ENCODE results near the gene MRPS2. TPM values are rescaled to one million over a fixed set of nuclear protein-coding genes. Genes with fewer than 3 reads are reported as not detected.
A peak's percentile ranks its signal among the peaks of the same experiment; 100 is the strongest.

MRPS2 gene
- total and polyA plus RNA-seq, 10 of the 15 experiments (the other 5 are each of a cell fraction or from before 2014, with no cell fraction given), result 3.3 to 103 (median 69.5) TPM

DNA sequence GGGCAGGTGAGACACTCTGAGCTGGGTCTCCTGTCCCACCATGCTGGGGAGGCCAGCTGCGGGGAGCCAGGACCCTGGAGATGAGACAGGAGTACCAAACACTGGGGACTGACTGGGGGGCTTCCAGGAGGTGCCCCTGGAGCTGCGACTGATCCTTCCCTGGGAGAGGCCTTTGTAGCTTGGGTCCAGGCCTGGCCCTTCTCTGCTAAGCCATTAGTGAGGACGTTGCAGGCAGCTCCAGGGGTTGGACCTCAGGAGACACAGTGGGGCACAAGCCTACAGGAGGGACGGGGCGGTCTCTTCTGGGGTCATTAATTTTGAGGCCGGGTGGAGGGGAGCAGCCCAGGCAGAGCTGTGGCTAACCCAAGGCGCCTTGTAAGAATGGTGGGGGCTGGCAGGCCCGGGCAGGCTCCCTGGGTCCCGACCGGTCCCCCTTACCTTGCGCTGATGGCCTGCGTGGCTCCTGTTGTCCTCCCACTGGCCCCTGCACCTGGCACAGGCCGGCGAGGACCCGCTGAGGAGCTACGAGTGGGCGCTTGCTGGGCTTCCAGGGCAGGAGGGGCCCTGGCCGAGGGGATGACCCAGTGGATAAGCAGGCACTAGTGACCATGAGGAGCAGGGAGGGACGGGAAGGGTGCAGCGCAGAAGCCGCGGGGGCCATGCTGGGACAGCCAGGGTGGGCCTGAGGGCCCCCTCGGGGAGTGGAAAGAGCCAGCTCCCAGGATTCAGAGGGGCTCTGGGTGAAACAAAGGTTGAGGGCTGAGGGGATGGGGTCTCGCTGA is 5.1 kb downstream of the MRPS2 start:
- SMC1A ChIA-PET (ENCODE audit: uncharacterized antibody, unreplicated experiment), result no interaction called here
- CTCF ChIA-PET, result no interaction called here
- peaks cover 14% of the 10 kb centered on the region for H3K79me2 ChIP-seq (ENCODE audit: control insufficient read depth, insufficient read depth, low read length)
- TF ChIP-seq POLR2A (IDR thresholded peaks at IDR 0.05; ENCODE audit: low read depth, low read length) (peak; percentile 27; the same call in 1 of the 2 replicates), TCF7 (IDR thresholded peaks at IDR 0.05; ENCODE audit: borderline replicate concordance) (no peak), POLR2AphosphoS5 (IDR thresholded peaks at IDR 0.05; ENCODE audit: low read length) (peak; percentile 26; the same call in 1 of the 2 replicates)
- POLR2A ChIA-PET, result no interaction called here
- WGBS (ENCODE audit: insufficient coverage, insufficient replicate concordance, low lambda C conversion rate, missing lambda C conversion rate), result 82% methylated on average over 20 of the region's 24 CpGs
- no TSS peak for BruUV-seq (replicated peaks)
- in situ Hi-C loops (cut with MboI) (no loop called here), intact Hi-C loops (cut with micrococcal nuclease; ENCODE audit: unreplicated experiment) (no loop called here)
- H3K36me3 ChIP-seq (ENCODE audit: control insufficient read depth in 2 of 2, insufficient read depth in 2 of 2, low read length in 1 of 2), result peaks cover 10 to 22% of the 10 kb centered on the region in 2 experiments; a peak in 3 of 4 replicates
- DNase-seq (ENCODE audit: low read depth, low spot score) (no peak), FAIRE-seq (no peak), ATAC-seq (no peak)
- peaks cover 4% of the 10 kb centered on the region; the same call in 1 of the 2 replicates for H4K20me1 ChIP-seq (ENCODE audit: control insufficient read depth, insufficient read depth)
- no peaks in the 10 kb centered on the region for H3K27me3 ChIP-seq (replicated peaks in 1 of 2; ENCODE audit: control insufficient read depth in 2 of 2, insufficient read depth in 2 of 2, low read length in 1 of 2)
- RAD21 ChIA-PET (ENCODE audit: unreplicated experiment), result no interaction called here
- H3K4me2 ChIP-seq (ENCODE audit: control insufficient read depth, insufficient read depth), result no peak overlapping the region
- H3K9ac ChIP-seq (ENCODE audit: control insufficient read depth, insufficient read depth, low read length), result no peak overlapping the region
- no peak overlapping the region for H2AFZ ChIP-seq (ENCODE audit: control insufficient read depth, low read depth, low read length)
- H3K9me3 ChIP-seq (replicated peaks; ENCODE audit: control insufficient read depth, insufficient read depth, low read length), result no peaks in the 10 kb centered on the region; the same call in 2 of the 3 replicates
- peaks cover 6% of the 10 kb centered on the region for H3K4me1 ChIP-seq (ENCODE audit: control insufficient read depth, insufficient read depth, low read length)
- H3K27ac ChIP-seq (ENCODE audit: control insufficient read depth, insufficient read depth), result no peak overlapping the region
- H3K4me3 ChIP-seq, result no peak overlapping the region

DNA sequence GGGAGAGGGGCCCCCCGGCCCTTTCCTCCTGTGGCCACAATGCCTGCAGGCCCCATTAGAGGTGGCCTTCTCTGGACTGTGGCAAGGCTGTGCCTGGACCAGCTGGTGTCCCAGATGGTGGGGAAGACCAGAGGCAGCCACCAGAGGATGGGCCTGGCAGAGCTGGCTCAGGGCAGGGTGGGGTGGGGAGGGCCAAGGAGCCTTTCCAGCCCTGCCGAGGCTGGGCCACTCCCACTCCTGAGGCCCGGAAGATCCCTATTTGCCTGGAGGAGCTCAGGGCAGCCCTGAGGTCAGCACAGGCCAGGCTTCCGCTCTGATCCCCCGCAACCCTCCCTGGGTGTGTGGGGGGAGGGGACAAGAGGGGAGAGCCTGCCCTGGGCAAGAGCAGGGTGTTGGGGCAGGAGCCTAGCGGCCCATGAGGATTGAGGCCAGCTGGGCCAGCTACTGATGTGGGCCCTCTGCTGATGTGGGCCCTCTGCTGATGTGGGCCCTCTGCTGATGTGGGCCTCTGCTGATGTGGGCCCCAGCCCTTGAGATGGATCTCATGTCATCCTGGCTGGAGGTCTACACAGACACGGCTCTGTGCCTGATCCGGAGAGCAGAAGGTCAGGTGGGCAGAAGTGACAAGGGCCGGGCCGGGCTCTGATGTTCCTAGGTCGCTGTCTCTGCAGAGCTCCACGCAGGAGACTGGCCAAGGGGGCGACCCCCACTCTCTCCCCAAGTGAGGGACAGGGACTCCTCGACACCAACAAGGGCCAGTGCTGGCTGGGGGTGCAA is 6.0 kb downstream of the MRPS2 start:
- Histone ChIP-seq H4K20me1 (ENCODE audit: control insufficient read depth, insufficient read depth) (peaks cover 4% of the 10 kb centered on the region; the same call in 1 of the 2 replicates), H3K4me1 (ENCODE audit: control insufficient read depth, insufficient read depth, low read length) (peaks cover 5% of the 10 kb centered on the region), H2AFZ (ENCODE audit: control insufficient read depth, low read depth, low read length) (no peak overlapping the region), H3K4me3 (no peak overlapping the region), H3K27ac (ENCODE audit: control insufficient read depth, insufficient read depth) (no peak overlapping the region), H3K27me3 (replicated peaks in 1 of 2; ENCODE audit: control insufficient read depth in 2 of 2, insufficient read depth in 2 of 2, low read length in 1 of 2) (no peaks in the 10 kb centered on the region), H3K4me2 (ENCODE audit: control insufficient read depth, insufficient read depth) (no peak overlapping the region), H3K79me2 (ENCODE audit: control insufficient read depth, insufficient read depth, low read length) (peaks cover 5% of the 10 kb centered on the region), H3K36me3 (ENCODE audit: control insufficient read depth in 2 of 2, insufficient read depth in 2 of 2, low read length in 1 of 2) (peaks cover 10 to 22% of the 10 kb centered on the region in 2 experiments; a peak in 3 of 4 replicates), H3K9me3 (replicated peaks; ENCODE audit: control insufficient read depth, insufficient read depth, low read length) (no peaks in the 10 kb centered on the region; the same call in 2 of the 3 replicates), H3K9ac (ENCODE audit: control insufficient read depth, insufficient read depth, low read length) (no peak overlapping the region)
- DNase-seq (ENCODE audit: low read depth, low spot score) (no peak), ATAC-seq (no peak; the same call in 1 of the 3 replicates), FAIRE-seq (no peak)
- CTCF ChIA-PET, result no interaction called here
- no TSS peak for BruUV-seq (replicated peaks)
- RAD21 ChIA-PET (ENCODE audit: unreplicated experiment), result no interaction called here
- POLR2A ChIA-PET, result no interaction called here
- SMC1A ChIA-PET (ENCODE audit: uncharacterized antibody, unreplicated experiment), result no interaction called here
- in situ Hi-C loops (cut with MboI), result no loop called here
- intact Hi-C loops (cut with micrococcal nuclease; ENCODE audit: unreplicated experiment), result no loop called here
- 78% methylated on average over 12 of the region's 14 CpGs for WGBS (ENCODE audit: insufficient coverage, insufficient replicate concordance, low lambda C conversion rate, missing lambda C conversion rate)
- TF ChIP-seq FOS (IDR thresholded peaks at IDR 0.05; ENCODE audit: borderline replicate concordance, extremely low read depth, insufficient read length) (no peak), STAT1 (conservative IDR thresholded peaks at IDR 0.05) (no peak), IKZF2 (IDR thresholded peaks at IDR 0.05) (no peak), PAX5 (IDR thresholded peaks at IDR 0.05; ENCODE audit: borderline replicate concordance, low read depth, low read length) (no peak), YY1 (IDR thresholded peaks at IDR 0.05; ENCODE audit: low read depth, low read length) (no peak), CEBPB (IDR thresholded peaks at IDR 0.05; ENCODE audit: borderline replicate concordance in 1 of 2, low read depth in 2 of 2, low read length in 2 of 2) (no peak), JUND (IDR thresholded peaks at IDR 0.05; ENCODE audit: low read depth, low read length) (no peak), SP1 (IDR thresholded peaks at IDR 0.05; ENCODE audit: low read depth, low read length) (no peak), JUNB (IDR thresholded peaks at IDR 0.05) (no peak), BACH1 (IDR thresholded peaks at IDR 0.05; ENCODE audit: borderline replicate concordance) (no peak)
- TF ChIP-seq, protein P1, sequence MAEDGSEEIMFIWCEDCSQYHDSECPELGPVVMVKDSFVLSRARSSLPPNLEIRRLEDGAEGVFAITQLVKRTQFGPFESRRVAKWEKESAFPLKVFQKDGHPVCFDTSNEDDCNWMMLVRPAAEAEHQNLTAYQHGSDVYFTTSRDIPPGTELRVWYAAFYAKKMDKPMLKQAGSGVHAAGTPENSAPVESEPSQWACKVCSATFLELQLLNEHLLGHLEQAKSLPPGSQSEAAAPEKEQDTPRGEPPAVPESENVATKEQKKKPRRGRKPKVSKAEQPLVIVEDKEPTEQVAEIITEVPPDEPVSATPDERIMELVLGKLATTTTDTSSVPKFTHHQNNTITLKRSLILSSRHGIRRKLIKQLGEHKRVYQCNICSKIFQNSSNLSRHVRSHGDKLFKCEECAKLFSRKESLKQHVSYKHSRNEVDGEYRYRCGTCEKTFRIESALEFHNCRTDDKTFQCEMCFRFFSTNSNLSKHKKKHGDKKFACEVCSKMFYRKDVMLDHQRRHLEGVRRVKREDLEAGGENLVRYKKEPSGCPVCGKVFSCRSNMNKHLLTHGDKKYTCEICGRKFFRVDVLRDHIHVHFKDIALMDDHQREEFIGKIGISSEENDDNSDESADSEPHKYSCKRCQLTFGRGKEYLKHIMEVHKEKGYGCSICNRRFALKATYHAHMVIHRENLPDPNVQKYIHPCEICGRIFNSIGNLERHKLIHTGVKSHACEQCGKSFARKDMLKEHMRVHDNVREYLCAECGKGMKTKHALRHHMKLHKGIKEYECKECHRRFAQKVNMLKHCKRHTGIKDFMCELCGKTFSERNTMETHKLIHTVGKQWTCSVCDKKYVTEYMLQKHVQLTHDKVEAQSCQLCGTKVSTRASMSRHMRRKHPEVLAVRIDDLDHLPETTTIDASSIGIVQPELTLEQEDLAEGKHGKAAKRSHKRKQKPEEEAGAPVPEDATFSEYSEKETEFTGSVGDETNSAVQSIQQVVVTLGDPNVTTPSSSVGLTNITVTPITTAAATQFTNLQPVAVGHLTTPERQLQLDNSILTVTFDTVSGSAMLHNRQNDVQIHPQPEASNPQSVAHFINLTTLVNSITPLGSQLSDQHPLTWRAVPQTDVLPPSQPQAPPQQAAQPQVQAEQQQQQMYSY (CRISPR knock-in tag; IDR thresholded peaks at IDR 0.05), result no peak

Measured in GM12878 (cell line).